ENCODE measurements around the gene NUPR1. TPM values are rescaled to one million over a fixed set of nuclear protein-coding genes. Genes with fewer than 3 reads are reported as not detected.
A peak's percentile ranks its signal among the peaks of the same experiment; 100 is the strongest.

NUPR1 gene
- total and polyA plus RNA-seq, 2 of the 13 experiments (the other 11 are each of a cell fraction or from before 2014, with no cell fraction given), result 18.0 to 25.6 TPM

- no peak for TF ChIP-seq USF2 (IDR thresholded peaks at IDR 0.05; ENCODE audit: low read depth, low read length)
- no peak for TF ChIP-seq USF2 (CRISPR knock-in tag; IDR thresholded peaks at IDR 0.05; ENCODE audit: borderline replicate concordance)
- TF ChIP-seq NFATC3 (CRISPR knock-in tag; IDR thresholded peaks at IDR 0.05), result no peak
- no peak for TF ChIP-seq ZNF335 (CRISPR knock-in tag; IDR thresholded peaks at IDR 0.05)
- TF ChIP-seq ZBTB33 (CRISPR knock-in tag; IDR thresholded peaks at IDR 0.05), result no peak
- peak; percentile 58; the same call in 1 of the 2 replicates for TF ChIP-seq SOX5 (CRISPR knock-in tag; IDR thresholded peaks at IDR 0.05; ENCODE audit: borderline replicate concordance)
- TF ChIP-seq, protein P1, sequence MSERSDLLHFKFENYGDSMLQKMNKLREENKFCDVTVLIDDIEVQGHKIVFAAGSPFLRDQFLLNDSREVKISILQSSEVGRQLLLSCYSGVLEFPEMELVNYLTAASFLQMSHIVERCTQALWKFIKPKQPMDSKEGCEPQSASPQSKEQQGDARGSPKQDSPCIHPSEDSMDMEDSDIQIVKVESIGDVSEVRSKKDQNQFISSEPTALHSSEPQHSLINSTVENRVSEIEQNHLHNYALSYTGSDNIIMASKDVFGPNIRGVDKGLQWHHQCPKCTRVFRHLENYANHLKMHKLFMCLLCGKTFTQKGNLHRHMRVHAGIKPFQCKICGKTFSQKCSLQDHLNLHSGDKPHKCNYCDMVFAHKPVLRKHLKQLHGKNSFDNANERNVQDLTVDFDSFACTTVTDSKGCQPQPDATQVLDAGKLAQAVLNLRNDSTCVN (CRISPR knock-in tag; IDR thresholded peaks at IDR 0.05; ENCODE audit: borderline replicate concordance), result no peak
- TF ChIP-seq TEAD2 (CRISPR knock-in tag; IDR thresholded peaks at IDR 0.05), result no peak
- no peak for TF ChIP-seq JUN (CRISPR knock-in tag; IDR thresholded peaks at IDR 0.05)
- 0 out of 2 replicates have a peak, but pooled peaks have one; percentile 16 for TF ChIP-seq SALL1 (CRISPR knock-in tag; IDR thresholded peaks at IDR 0.05)
- TF ChIP-seq BRD4 (CRISPR knock-in tag; IDR thresholded peaks at IDR 0.05), result no peak
- TF ChIP-seq ZNF629 (CRISPR knock-in tag; conservative IDR thresholded peaks at IDR 0.05), result no peak
- TF ChIP-seq RCOR2 (CRISPR knock-in tag; IDR thresholded peaks at IDR 0.05), result peak; percentile 57; the same call in 1 of the 2 replicates
- TF ChIP-seq FOSL2 (CRISPR knock-in tag; IDR thresholded peaks at IDR 0.05), result no peak
- no peak for TF ChIP-seq ZC3H4 (CRISPR knock-in tag; IDR thresholded peaks at IDR 0.05; ENCODE audit: borderline replicate concordance)
- no peak for TF ChIP-seq CHCHD3 (CRISPR knock-in tag; IDR thresholded peaks at IDR 0.05)
- no peak for TF ChIP-seq EED (CRISPR knock-in tag; IDR thresholded peaks at IDR 0.05)
- no peak for TF ChIP-seq CCDC6 (CRISPR knock-in tag; IDR thresholded peaks at IDR 0.05)
- TF ChIP-seq SOX6 (IDR thresholded peaks at IDR 0.05), result no peak
- TF ChIP-seq SOX6 (CRISPR knock-in tag; IDR thresholded peaks at IDR 0.05), result peak; percentile 77
- TF ChIP-seq SIX4 (CRISPR knock-in tag; IDR thresholded peaks at IDR 0.05), result no peak
- TF ChIP-seq ZNF644 (CRISPR knock-in tag; IDR thresholded peaks at IDR 0.05; ENCODE audit: low read depth), result no peak
- TF ChIP-seq ZFP62 (CRISPR knock-in tag; IDR thresholded peaks at IDR 0.05), result no peak
- TF ChIP-seq RFXANK (CRISPR knock-in tag; IDR thresholded peaks at IDR 0.05), result no peak
- no peak for TF ChIP-seq HOXA9 (CRISPR knock-in tag; IDR thresholded peaks at IDR 0.05; ENCODE audit: borderline replicate concordance)
- no peak for TF ChIP-seq LCORL (IDR thresholded peaks at IDR 0.05)
- no peak for TF ChIP-seq LCORL (CRISPR knock-in tag; IDR thresholded peaks at IDR 0.05)
- TF ChIP-seq NFE2L1 (CRISPR knock-in tag; IDR thresholded peaks at IDR 0.05; ENCODE audit: borderline replicate concordance), result no peak
- no peak for TF ChIP-seq RBM22 (optimal IDR thresholded peaks at IDR 0.05; ENCODE audit: low read length)
- TF ChIP-seq TARDBP (CRISPR knock-in tag; IDR thresholded peaks at IDR 0.05), result no peak
- TF ChIP-seq ZNF781 (CRISPR knock-in tag; IDR thresholded peaks at IDR 0.05; ENCODE audit: borderline replicate concordance, not compliant biosample characterization), result no peak
Observed at GRCh38 chr16:28580726-28581315, 42.0 kb upstream of the NUPR1 start (continued).
